GM19025 (cell line): ENCODE measurements around the gene CSNK2A1.
"Not testable (repeated sequence)": the region's sequence is repeated elsewhere in the genome, so short reads cannot be mapped to it uniquely, and the experiment has no call there.

ENCODE experiments used
- ATAC-seq: cut with Tn5 transposase; IDR thresholded peaks from one replicate; pipeline ENCODE4 v1.9.1; 2021; ENCODE audit warnings: mild to moderate bottlenecking, low read depth, moderate library complexity; ENCODE audit not compliant: unreplicated experiment

The CSNK2A1 gene

DNA sequence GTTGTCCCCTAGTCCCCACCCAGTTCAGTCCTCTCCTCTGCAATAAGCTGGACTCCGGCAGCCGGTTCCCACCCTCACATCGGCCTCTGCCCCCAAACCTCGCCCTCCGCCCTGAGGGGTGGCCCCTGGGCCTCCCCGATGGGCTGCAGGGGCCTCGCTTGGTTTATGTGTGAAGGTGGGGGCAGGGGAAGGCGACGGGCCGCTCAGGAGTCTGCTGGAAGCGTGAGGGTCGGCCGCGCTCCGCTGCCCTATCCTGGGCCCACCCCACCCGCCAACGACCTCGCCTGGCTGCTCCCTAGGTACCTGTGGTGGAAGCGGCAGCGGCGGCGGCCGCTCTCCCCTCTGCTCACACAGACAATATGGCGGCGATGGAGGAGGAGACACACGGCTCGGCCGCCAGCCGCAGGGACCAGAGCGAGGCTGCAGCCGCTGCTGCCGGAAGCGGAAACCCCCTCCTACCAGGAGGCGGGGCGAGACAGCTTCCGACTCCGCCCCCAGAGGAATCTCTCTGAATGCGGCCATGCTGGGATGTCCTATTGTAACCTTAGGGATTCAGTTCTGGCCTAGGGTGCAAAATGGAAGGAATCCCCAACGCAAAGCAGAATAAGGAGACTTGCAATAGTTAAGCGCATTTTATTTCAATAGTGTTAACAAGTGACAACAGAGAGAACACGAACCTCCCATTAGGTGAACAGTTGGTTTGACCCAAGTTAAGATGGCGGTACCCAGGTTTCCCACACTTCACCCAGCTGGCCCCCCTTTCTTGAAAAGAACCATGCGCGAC, at the start of gene CSNK2A1:
Gene CSNK2A1, minus strand, starts transcription at position 422 of the 784 bp plus-strand sequence. CDS start 35,239 bp downstream, outside the sequence.
- peak; percentile 88 for ATAC-seq

DNA sequence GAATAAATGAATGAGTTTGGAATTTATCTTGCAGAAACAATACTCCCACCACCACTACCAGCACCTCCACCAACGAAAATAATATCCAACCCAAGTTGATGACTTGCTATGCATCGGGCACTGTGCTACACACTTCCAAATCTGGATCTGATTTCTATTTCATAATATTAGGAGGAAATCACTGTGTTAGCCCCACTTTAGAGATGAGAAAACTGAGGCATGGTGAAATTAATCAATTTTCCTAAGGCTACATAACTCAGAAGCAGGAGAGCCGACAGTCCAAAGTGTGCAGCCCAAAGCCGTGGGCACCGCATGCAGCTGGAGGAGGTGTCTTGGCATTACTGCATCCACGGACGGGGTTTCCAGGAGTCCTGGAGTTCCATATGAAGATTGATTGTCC, 48.9 kb upstream of the CSNK2A1 start:
- ATAC-seq = no peak

DNA sequence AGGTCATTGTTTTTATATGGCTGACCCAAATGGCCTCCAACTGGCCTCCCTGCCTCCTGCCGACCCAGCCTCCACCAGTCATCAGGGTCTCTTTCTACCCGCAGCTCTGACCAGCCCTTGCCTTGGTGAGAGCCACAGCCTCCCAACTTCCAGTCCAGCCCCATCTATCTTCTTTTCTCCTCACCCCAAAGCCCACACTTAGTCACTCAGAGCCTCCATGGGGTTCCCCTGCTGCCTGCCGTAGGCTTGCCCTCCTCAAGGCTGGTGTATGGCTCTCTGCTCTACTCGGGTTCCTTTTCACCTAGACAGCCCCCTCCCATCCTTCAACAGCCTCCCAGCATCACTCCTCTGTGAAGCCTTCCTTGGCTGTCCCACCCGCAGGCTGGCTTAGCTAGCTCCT, 48.4 kb upstream of the CSNK2A1 start:
- no peak for ATAC-seq

DNA sequence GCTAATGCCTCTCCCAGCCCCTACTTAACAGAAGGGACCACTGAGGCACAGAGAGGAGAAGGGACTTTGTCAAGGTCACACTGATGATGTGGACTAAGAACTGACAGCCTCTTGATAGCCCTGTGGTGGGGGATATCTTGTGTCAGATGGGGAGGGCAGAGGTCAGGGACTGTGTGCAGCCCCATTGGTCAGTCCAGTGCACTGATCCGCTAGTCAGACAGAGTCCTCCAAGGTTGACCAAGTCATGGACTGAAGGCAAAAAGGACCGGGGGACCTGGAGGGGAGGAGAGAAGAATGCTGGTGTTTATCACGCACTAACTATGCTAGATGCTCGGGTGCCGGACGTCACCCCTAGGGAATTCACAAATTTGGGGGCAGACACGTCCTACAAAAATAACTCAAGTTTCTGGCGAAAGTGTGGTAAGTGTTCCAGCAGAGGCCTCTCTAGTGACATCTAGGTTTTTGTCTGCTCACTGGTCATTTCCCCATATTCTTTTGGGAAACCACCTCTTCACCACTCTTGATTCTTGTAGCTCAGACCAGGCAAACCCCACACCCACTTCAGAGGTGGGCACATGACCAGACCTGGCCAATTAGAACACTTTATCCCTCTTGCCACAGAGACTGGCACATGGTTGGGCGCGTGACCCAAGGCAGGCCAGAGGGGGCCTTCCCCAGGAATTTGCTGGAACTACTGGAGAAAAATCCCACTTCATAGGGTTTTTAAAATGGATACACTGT, 45.5 kb upstream of the CSNK2A1 start:
- peak; percentile 66 for ATAC-seq

DNA sequence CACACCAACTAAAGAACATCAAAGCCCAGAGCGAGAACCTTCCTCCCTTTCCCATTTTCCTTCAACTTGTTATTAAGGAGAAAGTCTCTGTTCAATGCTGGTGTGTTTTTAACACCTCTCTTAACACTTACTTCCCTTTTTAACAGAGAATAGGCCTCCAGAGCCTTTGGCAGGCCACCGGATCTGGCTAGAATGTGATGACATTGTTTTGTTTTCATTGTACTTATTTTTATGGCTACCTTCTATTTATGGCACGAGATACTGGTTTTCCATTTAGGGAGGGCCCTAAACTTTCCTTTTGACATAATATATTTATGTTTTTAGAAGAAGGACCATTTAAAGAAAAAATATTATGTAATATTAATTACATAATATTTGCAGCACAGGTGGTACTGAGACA, 44.9 kb upstream of the CSNK2A1 start:
- no peak for ATAC-seq

DNA sequence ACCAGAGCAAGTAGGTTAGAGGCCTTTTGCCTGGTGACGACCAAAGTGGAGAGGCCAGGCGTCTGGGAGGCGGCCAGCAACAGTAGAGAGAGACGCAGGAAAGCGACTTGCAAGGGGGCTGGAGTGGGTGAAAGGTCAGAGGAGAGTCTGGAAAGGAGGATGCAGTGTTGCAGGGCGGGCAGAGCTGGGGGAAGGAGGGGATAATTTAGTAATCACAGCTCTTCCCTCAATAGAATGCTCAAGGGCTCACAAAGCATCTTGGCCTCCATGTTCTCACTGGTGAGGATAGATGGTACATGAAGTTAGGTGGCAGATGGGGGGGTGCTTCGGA, 41.3 kb upstream of the CSNK2A1 start:
- no peak for ATAC-seq

DNA sequence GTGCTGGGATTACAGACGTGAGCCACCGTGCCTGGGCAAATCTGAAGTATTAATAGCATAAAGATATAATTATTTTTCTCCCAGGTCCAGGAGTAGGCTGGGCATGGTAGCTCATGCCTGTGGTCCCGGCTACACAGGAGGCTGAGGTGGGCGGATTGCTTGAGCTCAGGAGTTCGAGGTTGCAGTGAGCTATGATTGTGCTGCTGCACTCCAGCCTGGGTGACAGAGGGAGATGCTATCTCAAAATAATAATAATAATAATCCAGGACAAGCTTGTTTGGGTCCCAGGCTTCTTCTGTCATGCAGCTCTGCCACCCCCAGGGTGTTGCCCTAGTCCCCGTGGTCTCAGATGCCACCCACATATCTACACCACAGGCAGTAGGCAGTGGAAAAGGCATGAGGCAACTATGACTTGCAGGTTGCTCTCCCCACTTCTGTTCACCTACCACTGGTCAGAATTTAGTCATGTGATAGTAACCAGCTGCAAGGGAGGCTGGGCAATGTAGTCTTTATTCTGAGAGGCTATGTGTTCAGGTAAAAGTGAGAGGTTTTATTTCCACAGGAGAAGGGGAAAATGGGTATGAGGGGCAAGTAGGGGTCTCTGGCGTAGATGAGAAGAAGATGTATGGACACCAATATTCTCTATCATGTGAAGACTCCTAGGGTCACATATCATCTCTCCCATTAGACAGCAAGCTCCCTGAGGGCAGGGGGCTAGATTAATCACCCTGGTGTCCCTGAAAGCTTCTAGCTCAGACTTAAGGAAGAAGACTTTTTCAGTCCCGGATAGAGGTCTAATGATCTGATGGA, 40.8 kb upstream of the CSNK2A1 start:
- ATAC-seq = no peak

DNA sequence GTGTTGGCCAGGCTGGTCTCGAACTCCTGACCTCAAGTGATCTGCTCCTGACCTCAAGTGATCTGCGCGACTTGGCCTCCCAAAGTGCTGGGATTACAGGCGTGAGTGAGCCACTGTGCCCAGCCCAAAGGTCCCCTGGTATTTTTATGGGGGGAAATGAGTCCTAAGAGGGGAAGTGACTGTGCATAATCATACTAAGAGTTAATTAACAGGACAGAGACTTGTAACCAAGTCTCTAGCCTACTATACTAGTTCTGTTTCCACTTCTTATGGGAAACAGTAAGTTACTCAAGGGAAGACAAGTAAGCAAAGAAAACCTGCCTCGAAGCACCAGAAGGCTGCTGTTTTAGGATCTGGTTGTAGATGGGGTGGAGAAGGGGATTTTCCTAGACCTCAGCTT, 38.6 kb upstream of the CSNK2A1 start:
- no peak for ATAC-seq

DNA sequence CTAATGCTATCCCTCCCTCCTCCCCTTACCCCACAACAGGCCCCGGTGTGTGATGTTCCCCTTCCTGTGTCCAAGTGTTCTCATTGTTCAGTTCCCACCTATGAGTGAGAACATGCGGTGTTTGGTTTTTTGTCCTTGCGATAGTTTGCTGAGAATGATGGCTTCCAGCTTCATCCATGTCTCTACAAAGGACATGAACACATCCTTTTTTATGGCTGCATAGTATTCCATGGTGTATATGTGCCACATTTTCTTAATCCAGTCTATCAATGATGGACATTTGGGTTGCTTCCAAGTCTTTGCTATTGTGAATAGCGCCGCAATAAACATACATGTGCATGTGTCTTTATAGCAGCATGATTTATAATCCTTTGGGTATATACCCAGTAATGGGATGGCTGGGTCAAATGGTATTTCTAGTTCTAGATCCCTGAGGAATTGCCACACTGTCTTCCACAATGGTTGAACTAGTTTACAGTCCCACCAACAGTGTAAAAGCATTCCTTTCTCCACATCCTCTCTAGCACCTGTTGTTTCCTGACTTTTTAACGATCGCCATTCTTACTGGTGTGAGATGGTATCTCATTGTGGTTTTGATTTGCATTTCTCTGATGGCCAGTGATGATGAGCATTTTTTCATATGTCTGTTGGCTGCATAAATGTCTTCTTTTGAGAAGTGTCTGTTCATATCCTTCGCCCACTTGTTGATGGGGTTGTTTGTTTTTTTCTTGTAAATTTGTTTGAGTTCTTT, 35.5 kb upstream of the CSNK2A1 start:
- ATAC-seq = not testable (repeated sequence)

DNA sequence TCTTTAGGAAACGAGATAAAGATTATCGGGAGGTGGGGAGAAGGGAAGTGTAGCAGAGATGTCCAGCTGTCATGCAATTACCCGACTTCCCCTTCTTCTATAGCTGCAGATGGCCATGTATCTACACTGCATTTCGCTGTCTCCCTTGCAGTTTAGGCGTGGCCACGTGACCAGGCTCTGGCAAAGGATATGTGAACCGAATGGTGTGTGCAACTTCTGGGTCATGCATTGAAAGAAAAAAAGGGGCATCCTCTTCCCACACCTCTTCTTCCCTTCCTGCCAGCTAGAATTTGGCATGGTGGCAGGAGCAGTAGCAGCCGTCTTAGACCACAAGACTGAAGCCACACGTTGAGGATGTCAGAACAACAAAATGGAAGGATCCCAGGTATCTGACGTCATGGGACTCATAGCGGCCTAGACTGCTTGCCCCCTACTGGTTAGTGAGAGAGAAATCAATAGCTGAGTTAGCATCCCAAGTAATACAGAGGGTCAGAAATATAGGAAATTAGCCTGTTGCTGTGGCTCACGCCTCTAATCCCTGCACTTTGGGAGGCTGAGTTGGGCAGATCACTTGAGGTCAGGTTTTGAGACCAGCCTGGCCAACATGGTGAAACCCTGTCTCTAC, 33.7 kb upstream of the CSNK2A1 start:
- ATAC-seq = no peak

DNA sequence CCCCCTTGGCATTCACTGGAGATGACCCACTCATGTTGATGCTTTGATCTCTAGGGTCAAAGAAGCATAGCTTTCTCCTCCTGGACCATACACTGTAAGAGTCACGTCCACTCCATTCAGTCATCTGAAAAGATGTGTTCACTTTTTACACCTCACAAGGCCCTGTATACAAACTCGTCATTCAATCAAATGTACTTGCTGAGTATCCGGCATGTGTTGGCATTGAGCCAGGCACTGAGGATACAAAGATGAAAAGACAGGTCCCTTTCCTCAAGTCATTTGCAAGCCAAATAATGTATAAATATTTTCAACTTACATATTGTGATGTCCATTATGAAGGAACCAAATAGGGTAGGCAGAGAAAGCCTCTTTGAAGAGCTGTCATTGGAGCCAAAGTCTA, 32.6 kb upstream of the CSNK2A1 start:
- ATAC-seq = no peak

DNA sequence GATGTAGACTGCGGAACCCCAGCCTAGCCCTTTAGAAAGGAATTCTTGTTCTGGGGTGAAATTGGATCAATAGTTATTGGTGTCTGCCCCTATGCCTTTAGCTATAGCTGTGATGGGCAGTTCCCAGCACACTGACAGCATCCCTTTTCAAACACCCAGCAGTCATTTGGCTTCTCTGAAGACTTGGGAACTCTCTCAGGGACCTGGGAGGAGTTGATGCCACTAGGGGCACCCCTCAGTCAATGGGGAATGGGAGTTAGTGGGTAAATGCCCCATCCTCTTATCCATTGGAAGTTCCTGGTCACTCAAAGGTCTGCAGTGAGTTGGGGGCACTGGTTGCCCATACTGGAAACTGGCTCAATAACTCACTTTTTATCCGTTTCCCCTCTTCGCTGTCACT, 31.6 kb upstream of the CSNK2A1 start:
- no peak for ATAC-seq

DNA sequence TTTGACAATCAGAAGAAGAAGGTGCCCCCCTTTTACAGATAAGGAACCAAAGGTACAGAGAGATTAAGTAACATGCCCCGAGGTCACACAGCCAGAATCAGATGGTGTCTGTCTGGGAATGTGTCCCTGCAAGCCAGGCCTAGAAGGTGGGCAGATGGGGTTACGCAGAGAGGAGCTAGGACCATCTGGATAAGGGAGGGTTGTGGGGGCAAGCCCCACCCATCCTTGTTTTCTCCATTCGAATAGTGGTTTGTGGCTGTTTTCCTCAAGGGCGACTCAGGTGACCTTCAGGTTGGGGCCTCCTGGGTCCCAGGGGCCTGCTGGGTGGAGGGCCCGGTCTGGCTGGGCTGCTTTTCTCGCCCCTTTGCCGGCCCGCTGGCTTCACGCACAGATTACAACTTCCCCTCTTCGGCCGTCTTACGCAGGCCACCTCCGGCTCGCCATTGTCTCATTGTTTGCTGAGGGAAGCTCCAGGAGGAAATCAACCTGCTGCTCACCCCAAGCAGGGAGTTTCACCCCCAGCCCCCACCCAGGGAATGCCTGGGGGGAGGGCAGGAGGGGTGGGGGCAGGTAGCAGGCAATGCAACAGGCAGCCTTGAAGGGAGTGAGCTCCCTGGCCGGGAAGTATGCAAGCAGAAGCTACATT, 30.8 kb upstream of the CSNK2A1 start:
- ATAC-seq = no peak

DNA sequence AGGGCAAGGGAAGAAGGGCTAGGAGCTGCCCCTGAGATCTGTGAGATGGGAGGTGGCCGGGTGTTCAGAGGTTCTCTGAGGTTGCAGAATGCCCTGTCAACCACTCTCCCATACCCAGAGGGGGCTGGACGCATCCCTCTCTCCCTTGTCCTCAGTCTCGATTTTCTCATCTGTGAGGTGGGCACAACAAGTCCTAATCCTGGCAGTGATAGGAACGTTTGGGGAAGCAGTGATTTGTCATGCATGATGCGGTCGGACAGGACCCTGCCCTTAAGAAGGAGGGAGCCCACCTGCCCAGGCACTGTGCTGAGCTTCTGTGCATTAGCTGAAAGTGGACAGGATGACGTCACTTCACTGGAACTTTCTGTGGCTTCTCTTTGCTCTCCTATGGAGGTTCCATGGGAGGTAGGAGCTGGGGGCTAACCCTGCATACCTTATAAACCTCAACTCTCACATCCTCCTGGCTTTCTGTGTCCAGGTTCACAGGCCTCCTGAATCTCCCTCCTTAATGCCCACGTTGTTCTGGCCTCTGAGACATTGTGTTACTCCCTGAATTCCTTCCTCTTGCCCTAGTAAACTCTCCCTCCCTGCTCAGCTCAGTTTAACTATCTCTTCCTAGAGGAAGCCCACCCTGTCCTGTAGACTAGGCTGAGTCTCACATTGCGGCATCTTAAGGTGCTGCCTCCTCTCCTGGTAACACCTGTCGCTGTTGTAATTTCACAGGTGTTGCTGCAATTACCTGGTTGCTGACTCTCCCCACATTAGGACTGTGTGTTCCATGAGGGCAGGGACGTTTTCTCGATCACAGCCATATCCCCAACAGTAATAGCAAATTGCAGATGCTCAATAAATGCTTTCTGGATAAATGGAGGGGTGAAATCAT, 30.1 kb upstream of the CSNK2A1 start:
- ATAC-seq = no peak

DNA sequence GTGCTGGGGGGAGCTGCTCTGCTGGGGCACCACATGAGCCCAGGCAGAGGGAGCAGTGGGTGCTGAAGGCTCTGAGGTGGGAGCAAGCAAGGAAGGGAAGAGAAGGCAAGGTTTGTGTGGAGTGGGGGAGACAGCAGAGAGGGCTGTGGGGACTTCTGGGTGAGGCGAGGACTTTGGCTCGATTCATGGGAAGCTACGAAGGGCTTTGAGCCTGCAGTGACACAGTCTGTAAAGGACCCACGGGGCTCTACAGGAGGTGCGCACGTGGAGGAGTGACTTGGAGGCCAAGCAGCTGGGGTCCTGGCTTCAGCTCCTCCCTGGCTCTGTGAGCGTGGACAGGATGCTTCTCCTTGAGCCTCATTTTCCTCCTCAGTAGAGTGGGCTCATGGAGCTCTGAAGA, 29.1 kb upstream of the CSNK2A1 start:
- no peak for ATAC-seq

DNA sequence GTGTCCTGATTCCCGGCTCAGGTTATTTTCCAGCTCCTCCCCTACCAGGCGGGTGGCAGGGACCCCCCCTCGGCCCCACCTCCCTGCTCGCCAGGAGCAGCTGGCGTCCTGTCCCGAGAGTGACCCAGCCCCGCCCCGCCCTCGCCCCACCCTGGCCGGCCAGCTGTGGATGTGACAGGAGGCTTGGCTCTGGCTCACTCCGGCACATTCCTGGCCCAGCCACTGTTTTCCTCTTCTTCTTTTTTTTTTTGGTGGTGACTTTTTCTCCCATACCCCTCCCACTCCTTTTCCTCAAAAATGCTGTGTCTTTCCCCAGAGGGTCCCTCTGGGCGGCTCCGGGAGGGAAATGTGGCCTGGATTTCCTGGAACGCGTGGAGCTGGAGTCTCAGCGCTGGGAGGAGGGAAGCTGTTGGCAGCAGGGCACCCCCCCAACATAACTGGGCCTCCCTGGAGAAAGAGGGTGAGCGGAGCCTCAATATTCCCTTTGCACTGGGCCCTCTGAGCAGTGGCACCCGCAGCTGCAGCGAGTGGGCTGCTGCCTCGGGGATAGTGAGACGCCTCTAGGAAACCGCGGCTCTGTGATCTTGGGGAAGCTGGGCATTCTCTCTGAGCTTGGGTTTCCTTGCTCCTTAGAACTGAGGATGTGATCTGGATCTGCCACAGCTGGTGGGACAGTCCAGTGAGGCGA, 28.3 kb upstream of the CSNK2A1 start:
- ATAC-seq = no peak

DNA sequence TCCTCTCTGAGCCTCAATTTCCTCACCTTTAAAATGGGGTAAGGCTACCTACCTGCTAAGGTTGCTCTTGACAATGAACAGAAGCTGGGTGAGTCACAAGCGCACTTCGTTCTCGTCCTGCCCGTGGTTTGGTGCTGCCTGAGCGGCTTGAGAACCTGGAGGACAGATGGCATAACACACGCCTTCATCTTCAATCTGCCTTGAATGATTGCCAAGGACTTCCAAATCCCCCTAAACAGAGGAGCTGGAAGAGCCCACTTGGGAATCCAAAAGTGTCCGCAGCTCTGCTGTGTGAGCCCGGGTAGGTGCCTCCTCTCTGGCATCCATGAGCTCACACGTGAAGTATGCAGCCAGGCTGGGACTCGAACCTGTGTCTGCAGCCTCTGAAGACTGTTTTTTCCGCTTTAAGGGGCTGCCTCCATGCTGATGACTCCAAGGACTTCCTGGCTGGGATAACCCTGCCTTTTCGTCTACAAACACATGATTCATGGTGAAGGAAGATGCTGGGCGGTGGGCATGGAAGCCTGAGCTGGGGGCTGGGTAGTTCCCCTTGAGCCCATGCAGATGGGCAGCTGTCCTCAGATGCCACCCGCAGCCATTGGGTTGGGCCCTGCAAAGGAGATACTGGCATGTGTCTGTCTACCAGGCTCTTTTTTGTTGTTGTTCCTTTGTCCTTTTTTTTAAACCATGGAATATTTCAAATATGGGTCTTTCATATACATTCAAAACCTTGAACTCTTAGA, 25.3 kb upstream of the CSNK2A1 start:
- no peak for ATAC-seq
